Neural cell (in vitro differentiated cells): ENCODE data around the gene STAT5B. TPM values are rescaled to one million over a fixed set of nuclear protein-coding genes. Genes with fewer than 3 reads are reported as not detected.

Source experiments
- H2AFZ ChIP-seq: fragments of 200-600, 300-800 bp; sonication (generic), shearing (Covaris generic); 2 replicates; pipeline ENCODE4 v1.6.0; 2014; ENCODE audit warnings: low read depth, mild to moderate bottlenecking, antibody characterized with exemption, low read length, moderate library complexity
- H3F3A ChIP-seq: fragments of 200-600 bp; shearing (Covaris generic); 2 replicates; pipeline ENCODE4 v1.6.1; 2016; ENCODE audit warnings: mild to moderate bottlenecking, moderate library complexity, mixed read lengths, antibody characterized with exemption, low read length; ENCODE audit not compliant: insufficient read depth, poor library complexity, severe bottlenecking
- H3K27ac ChIP-seq: fragments of 200-600, 300-800 bp; sonication (generic), shearing (Covaris generic); 2 replicates; pipeline ENCODE4 v1.5.1; 2014; ENCODE audit warnings: mild to moderate bottlenecking, low read length, moderate library complexity
- H3K27me3 ChIP-seq: fragments of 300-800, 200-600 bp; sonication (generic), shearing (Covaris generic); 2 replicates; pipeline ENCODE4 v1.6.0; 2014; ENCODE audit warnings: mild to moderate bottlenecking, low read depth, low read length, moderate library complexity; ENCODE audit not compliant: insufficient read depth
- H3K36me3 ChIP-seq: fragments of 300-800, 200-600 bp; sonication (generic), shearing (Covaris generic); 2 replicates; pipeline ENCODE4 v1.5.1; 2014; ENCODE audit warnings: mild to moderate bottlenecking, antibody characterized with exemption, low read length, moderate library complexity; ENCODE audit not compliant: insufficient read depth
- H3K4me2 ChIP-seq: fragments of 300-800, 200-600 bp; sonication (generic), shearing (Covaris generic); 2 replicates; pipeline ENCODE4 v1.6.0; 2014; ENCODE audit warnings: mild to moderate bottlenecking, low read length
- H3K4me3 ChIP-seq: fragments of 300-800, 200-600 bp; sonication (generic), shearing (Covaris generic); 2 replicates; pipeline ENCODE4 v1.5.1; 2014; ENCODE audit warnings: mild to moderate bottlenecking, low read length, moderate library complexity
- H3K79me2 ChIP-seq: fragments of 200-600 bp; shearing (Covaris generic); replicated peaks from 2 replicates; pipeline ENCODE4 v1.6.0; 2014; ENCODE audit warnings: mild to moderate bottlenecking, low read length, moderate library complexity; ENCODE audit not compliant: insufficient read depth
- H3K9ac ChIP-seq: fragments of 300-800, 200-600 bp; sonication (generic), shearing (Covaris generic); 2 replicates; pipeline ENCODE4 v1.6.1; 2016; ENCODE audit warnings: mild to moderate bottlenecking, low read length, mixed read lengths
- H3K9me2 ChIP-seq: fragments of 200-600 bp; shearing (Covaris generic); 2 replicates; pipeline ENCODE4 v1.6.1; 2016; ENCODE audit warnings: mild to moderate bottlenecking, low read length, mixed read lengths; ENCODE audit not compliant: insufficient read depth
- H3K9me3 ChIP-seq: fragments of 200-600, 300-800 bp; sonication (generic), shearing (Covaris generic); 2 replicates; pipeline ENCODE4 v1.6.1; 2016; ENCODE audit warnings: mild to moderate bottlenecking, mixed run types, low read length, moderate library complexity, mixed read lengths
- H4K20me1 ChIP-seq: fragments of 200-600 bp; shearing (Covaris generic); 2 replicates; pipeline ENCODE4 v1.6.1; 2016; ENCODE audit warnings: mild to moderate bottlenecking, mixed run types; ENCODE audit not compliant: insufficient read depth
- EP300 ChIP-seq: fragments of 450-650 bp; conservative IDR thresholded peaks from 2 replicates; pipeline ENCODE4 v1.6.1; 2014; ENCODE audit warnings: antibody characterized with exemption, mild to moderate bottlenecking, moderate library complexity; ENCODE audit not compliant: poor library complexity, severe bottlenecking
- EZH2 ChIP-seq: fragments of 200-600, 300-800 bp; shearing (Covaris generic), sonication (generic); IDR thresholded peaks from 2 replicates; pipeline ENCODE4 v1.6.1; 2014; ENCODE audit warnings: antibody characterized with exemption, low read length, borderline replicate concordance, mild to moderate bottlenecking; ENCODE audit not compliant: insufficient read depth, poor library complexity, severe bottlenecking
- MXI1 ChIP-seq: fragments of 450-650 bp; conservative IDR thresholded peaks from 2 replicates; pipeline ENCODE4 v1.6.1; 2014; ENCODE audit warnings: antibody characterized with exemption, mild to moderate bottlenecking; ENCODE audit not compliant: poor library complexity, severe bottlenecking
- POLR2AphosphoS5 ChIP-seq: IDR thresholded peaks from 2 replicates; pipeline ENCODE4 v1.6.1; 2012
- RAD21 ChIP-seq: fragments of 450-650 bp; conservative IDR thresholded peaks from 2 replicates; pipeline ENCODE4 v1.6.1; 2014; ENCODE audit warnings: antibody characterized with exemption, mild to moderate bottlenecking, moderate library complexity
- SMC3 ChIP-seq: fragments of 450-650 bp; conservative IDR thresholded peaks from 2 replicates; pipeline ENCODE4 v1.6.1; 2014; ENCODE audit warnings: antibody characterized with exemption, mild to moderate bottlenecking, moderate library complexity; ENCODE audit not compliant: poor library complexity
- TAF1 ChIP-seq: IDR thresholded peaks from 2 replicates; pipeline ENCODE4 v1.6.1; 2012; ENCODE audit warnings: low read depth
- polyA plus RNA-seq: library from polyadenylated mRNA; depleted of rRNA; stranded (reverse); fragments of >200 nt; gene quantifications from 2 replicates; pipeline ENCODE4 v1.2.3, GENCODE V29; 2014
- TF ChIP-seq, protein P1 (sequence below): IDR thresholded peaks from 2 replicates; pipeline ENCODE4 v1.6.1; 2012; ENCODE audit warnings: borderline replicate concordance
- TF ChIP-seq, protein P2 (sequence below): fragments of 450-650 bp; IDR thresholded peaks from 2 replicates; pipeline ENCODE4 v1.5.1; 2014; ENCODE audit warnings: antibody characterized with exemption, mild to moderate bottlenecking, moderate library complexity; ENCODE audit not compliant: poor library complexity, severe bottlenecking

STAT5B gene
- polyA plus RNA-seq, 1 donor from 2014 or later = 47.4 TPM

DNA sequence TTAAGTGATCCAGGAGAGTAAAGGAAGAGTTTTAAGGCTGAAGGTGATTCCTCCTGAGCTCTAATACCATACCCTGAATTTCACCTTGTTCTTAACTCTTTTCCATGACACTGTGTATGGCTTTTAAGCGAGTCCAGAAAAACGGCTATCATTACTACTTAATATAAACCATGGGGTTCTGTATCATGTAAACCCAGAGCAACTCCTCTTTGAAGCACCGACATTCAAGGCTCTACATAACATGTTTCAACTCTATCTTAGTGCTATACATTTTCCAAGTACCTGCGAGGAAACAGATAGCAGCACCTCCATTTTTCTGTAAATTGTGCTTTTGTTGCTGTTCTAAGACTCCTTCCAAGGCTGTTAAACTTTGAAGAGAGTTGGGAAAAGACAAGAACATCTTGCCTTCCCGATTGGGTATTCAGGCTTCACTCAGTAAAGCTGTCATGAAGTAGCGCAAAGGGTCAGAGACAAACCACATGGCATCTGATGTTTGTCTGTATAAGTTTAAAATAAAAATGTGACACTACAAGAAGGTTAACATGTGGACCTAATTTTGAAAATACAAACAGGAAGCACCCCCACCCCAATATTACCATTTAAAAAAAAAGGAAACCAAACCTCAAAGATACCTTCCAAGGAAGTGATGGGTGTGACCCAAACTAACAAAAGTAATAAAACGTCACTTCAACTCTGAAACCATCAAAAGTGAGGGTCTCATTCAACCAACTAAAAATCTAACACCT is 3.9 kb downstream of the STAT5B start:
- H3K27me3 ChIP-seq = no peaks in the 10 kb centered on the region
- TF ChIP-seq TAF1 (no peak), MXI1 (no peak), EZH2 (no peak), SMC3 (no peak), RAD21 (no peak), EP300 (no peak), POLR2AphosphoS5 (no peak)
- TF ChIP-seq, protein P1, sequence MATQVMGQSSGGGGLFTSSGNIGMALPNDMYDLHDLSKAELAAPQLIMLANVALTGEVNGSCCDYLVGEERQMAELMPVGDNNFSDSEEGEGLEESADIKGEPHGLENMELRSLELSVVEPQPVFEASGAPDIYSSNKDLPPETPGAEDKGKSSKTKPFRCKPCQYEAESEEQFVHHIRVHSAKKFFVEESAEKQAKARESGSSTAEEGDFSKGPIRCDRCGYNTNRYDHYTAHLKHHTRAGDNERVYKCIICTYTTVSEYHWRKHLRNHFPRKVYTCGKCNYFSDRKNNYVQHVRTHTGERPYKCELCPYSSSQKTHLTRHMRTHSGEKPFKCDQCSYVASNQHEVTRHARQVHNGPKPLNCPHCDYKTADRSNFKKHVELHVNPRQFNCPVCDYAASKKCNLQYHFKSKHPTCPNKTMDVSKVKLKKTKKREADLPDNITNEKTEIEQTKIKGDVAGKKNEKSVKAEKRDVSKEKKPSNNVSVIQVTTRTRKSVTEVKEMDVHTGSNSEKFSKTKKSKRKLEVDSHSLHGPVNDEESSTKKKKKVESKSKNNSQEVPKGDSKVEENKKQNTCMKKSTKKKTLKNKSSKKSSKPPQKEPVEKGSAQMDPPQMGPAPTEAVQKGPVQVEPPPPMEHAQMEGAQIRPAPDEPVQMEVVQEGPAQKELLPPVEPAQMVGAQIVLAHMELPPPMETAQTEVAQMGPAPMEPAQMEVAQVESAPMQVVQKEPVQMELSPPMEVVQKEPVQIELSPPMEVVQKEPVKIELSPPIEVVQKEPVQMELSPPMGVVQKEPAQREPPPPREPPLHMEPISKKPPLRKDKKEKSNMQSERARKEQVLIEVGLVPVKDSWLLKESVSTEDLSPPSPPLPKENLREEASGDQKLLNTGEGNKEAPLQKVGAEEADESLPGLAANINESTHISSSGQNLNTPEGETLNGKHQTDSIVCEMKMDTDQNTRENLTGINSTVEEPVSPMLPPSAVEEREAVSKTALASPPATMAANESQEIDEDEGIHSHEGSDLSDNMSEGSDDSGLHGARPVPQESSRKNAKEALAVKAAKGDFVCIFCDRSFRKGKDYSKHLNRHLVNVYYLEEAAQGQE = no peak
- TF ChIP-seq, protein P2, sequence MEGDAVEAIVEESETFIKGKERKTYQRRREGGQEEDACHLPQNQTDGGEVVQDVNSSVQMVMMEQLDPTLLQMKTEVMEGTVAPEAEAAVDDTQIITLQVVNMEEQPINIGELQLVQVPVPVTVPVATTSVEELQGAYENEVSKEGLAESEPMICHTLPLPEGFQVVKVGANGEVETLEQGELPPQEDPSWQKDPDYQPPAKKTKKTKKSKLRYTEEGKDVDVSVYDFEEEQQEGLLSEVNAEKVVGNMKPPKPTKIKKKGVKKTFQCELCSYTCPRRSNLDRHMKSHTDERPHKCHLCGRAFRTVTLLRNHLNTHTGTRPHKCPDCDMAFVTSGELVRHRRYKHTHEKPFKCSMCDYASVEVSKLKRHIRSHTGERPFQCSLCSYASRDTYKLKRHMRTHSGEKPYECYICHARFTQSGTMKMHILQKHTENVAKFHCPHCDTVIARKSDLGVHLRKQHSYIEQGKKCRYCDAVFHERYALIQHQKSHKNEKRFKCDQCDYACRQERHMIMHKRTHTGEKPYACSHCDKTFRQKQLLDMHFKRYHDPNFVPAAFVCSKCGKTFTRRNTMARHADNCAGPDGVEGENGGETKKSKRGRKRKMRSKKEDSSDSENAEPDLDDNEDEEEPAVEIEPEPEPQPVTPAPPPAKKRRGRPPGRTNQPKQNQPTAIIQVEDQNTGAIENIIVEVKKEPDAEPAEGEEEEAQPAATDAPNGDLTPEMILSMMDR = no peak
- no peak overlapping the region for H3K4me2 ChIP-seq

DNA sequence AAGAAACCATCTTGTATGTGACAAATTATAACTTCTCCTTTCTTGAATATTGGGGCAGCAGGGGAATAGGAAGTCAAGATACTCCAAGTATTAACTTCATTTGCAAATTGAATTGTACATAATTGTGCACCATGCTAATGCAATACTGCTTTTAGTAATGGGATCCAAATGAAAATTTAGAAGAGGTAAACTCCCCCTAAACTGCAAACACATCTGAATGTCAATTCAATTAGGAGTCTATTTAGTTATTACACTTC is 4.5 kb downstream of the STAT5B start:
- H3K79me2 ChIP-seq = peaks cover 78% of the 10 kb centered on the region
- no peak overlapping the region for H3K27ac ChIP-seq
- H3K4me3 ChIP-seq = no peak overlapping the region
- TF ChIP-seq EP300 (no peak), EZH2 (no peak), RAD21 (no peak), POLR2AphosphoS5 (no peak), MXI1 (no peak), TAF1 (no peak), SMC3 (no peak)
- TF ChIP-seq, protein P1 = no peak
- TF ChIP-seq, protein P2 = no peak
- H3K27me3 ChIP-seq = no peaks in the 10 kb centered on the region
- H3K4me2 ChIP-seq = no peak overlapping the region
- H3K36me3 ChIP-seq = no peaks in the 10 kb centered on the region
- H3K9ac ChIP-seq = no peak overlapping the region
- no peak overlapping the region for H2AFZ ChIP-seq
- no peaks in the 10 kb centered on the region for H3K9me2 ChIP-seq
- H3K9me3 ChIP-seq = no peaks in the 10 kb centered on the region
- H4K20me1 ChIP-seq = peaks cover 5% of the 10 kb centered on the region
- H3F3A ChIP-seq = no peaks in the 10 kb centered on the region

More for the DNA sequence above, 3.9 kb downstream of the STAT5B start:
- Histone ChIP-seq H3K9me3 (no peaks in the 10 kb centered on the region), H3K9ac (no peak overlapping the region), H2AFZ (no peak overlapping the region), H4K20me1 (peaks cover 5% of the 10 kb centered on the region), H3K27ac (no peak overlapping the region), H3K36me3 (no peaks in the 10 kb centered on the region), H3F3A (no peaks in the 10 kb centered on the region), H3K79me2 (peaks cover 72% of the 10 kb centered on the region), H3K9me2 (no peaks in the 10 kb centered on the region), H3K4me3 (peak overlapping the region; percentile 67)
